HEK293 (cell line): ENCODE data around the gene HOXC11.

ENCODE experiments used
- IKZF3 ChIP-seq: fragments of 450-650 bp; IDR thresholded peaks from 2 replicates; pipeline ENCODE4 v1.5.0; 2018; ENCODE audit warnings: missing biosample characterization, mild to moderate bottlenecking, missing genetic modification characterization, moderate library complexity
- INSM2 ChIP-seq: fragments of 450-650 bp; formaldehyde crosslinking; IDR thresholded peaks from 2 replicates; pipeline ENCODE4 v1.5.1; 2016; ENCODE audit warnings: missing biosample characterization, missing genetic modification characterization
- PRDM10 ChIP-seq: fragments of 450-650 bp; formaldehyde crosslinking; IDR thresholded peaks from 2 replicates; pipeline ENCODE4 v1.5.1; 2016; ENCODE audit warnings: missing biosample characterization, missing genetic modification characterization
- REST ChIP-seq: fragments of 450-650 bp; formaldehyde crosslinking; IDR thresholded peaks from 2 replicates; pipeline ENCODE4 v1.5.1; 2016; ENCODE audit warnings: missing biosample characterization, missing genetic modification characterization
- ZBTB8A ChIP-seq: fragments of 450-650 bp; formaldehyde crosslinking; IDR thresholded peaks from 2 replicates; pipeline ENCODE4 v1.5.1; 2016; ENCODE audit warnings: missing biosample characterization, missing genetic modification characterization
- ZNF266 ChIP-seq: fragments of 450-650 bp; formaldehyde crosslinking; IDR thresholded peaks from 2 replicates; pipeline ENCODE4 v1.5.1; 2016; ENCODE audit warnings: missing biosample characterization, missing genetic modification characterization, low read depth
- ZNF513 ChIP-seq: fragments of 450-650 bp; IDR thresholded peaks from 2 replicates; pipeline ENCODE4 v1.5.1; 2018; ENCODE audit warnings: missing biosample characterization, missing genetic modification characterization
- ZNF529 ChIP-seq: fragments of 450-650 bp; formaldehyde crosslinking; IDR thresholded peaks from 2 replicates; pipeline ENCODE4 v1.5.1; 2017; ENCODE audit warnings: missing genetic modification characterization, missing biosample characterization; ENCODE audit not compliant: insufficient replicate concordance
- ZNF600 ChIP-seq: fragments of 450-650 bp; formaldehyde crosslinking; IDR thresholded peaks from 2 replicates; pipeline ENCODE4 v1.5.1; 2016; ENCODE audit warnings: missing biosample characterization, missing genetic modification characterization
- ZNF701 ChIP-seq: fragments of 450-650 bp; formaldehyde crosslinking; IDR thresholded peaks from 2 replicates; pipeline ENCODE4 v1.5.1; 2016; ENCODE audit warnings: missing biosample characterization, missing genetic modification characterization

HOXC11 gene

GRCh38 chr12:54026640-54027441 is 53.9 kb downstream of the HOXC11 start (continued):
- TF ChIP-seq REST (tag by site-specific recombination) (no peak), ZNF529 (no peak), IKZF3 (no peak), PRDM10 (no peak), ZNF266 (tag by site-specific recombination) (no peak), ZNF701 (tag by site-specific recombination) (no peak), ZBTB8A (tag by site-specific recombination) (peak; percentile 47; the same call in 1 of the 2 replicates), ZNF600 (tag by site-specific recombination) (no peak), ZNF513 (tag by site-specific recombination) (no peak), INSM2 (tag by site-specific recombination) (no peak)
